ENCODE measurements around the gene WDR45. TPM values are rescaled to one million over a fixed set of nuclear protein-coding genes. Genes with fewer than 3 reads are reported as not detected.

The WDR45 gene
- total RNA-seq, 1 experiment from 2014 or later: 31.5 TPM

GRCh38 chrX:49101629-49101984 lies 21.9 kb upstream of the WDR45 start:
- TF ChIP-seq, protein P1, sequence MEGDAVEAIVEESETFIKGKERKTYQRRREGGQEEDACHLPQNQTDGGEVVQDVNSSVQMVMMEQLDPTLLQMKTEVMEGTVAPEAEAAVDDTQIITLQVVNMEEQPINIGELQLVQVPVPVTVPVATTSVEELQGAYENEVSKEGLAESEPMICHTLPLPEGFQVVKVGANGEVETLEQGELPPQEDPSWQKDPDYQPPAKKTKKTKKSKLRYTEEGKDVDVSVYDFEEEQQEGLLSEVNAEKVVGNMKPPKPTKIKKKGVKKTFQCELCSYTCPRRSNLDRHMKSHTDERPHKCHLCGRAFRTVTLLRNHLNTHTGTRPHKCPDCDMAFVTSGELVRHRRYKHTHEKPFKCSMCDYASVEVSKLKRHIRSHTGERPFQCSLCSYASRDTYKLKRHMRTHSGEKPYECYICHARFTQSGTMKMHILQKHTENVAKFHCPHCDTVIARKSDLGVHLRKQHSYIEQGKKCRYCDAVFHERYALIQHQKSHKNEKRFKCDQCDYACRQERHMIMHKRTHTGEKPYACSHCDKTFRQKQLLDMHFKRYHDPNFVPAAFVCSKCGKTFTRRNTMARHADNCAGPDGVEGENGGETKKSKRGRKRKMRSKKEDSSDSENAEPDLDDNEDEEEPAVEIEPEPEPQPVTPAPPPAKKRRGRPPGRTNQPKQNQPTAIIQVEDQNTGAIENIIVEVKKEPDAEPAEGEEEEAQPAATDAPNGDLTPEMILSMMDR (conservative IDR thresholded peaks at IDR 0.05): peak; percentile 29; the same call in 1 of the 3 replicates
- Histone ChIP-seq H3K4me2 (ENCODE audit: insufficient read depth, insufficient read length, low read length) (no peak overlapping the region), H3K56ac (ENCODE audit: insufficient read length, low read depth, low read length) (no peak overlapping the region), H2BK15ac (ENCODE audit: low read depth, low read length) (no peak overlapping the region), H3K4me1 (ENCODE audit: insufficient read depth, low read length) (no peaks in the 10 kb centered on the region), H2BK120ac (ENCODE audit: low read depth, low read length, poor library complexity, severe bottlenecking) (no peak overlapping the region), H4K8ac (replicated peaks; ENCODE audit: insufficient read length, low read depth, low read length) (no peak overlapping the region), H2AFZ (ENCODE audit: low read length) (no peak overlapping the region), H2BK5ac (ENCODE audit: insufficient read length, low read length) (no peak overlapping the region), H3K23me2 (ENCODE audit: insufficient read length, low read depth, low read length, poor library complexity, severe bottlenecking) (no peaks in the 10 kb centered on the region), H2AK5ac (ENCODE audit: insufficient read length, low read length) (no peak overlapping the region), H3K9ac (ENCODE audit: extremely low read depth, insufficient read length, low read length) (no peak overlapping the region), H3K27me3 (ENCODE audit: insufficient read depth, low read length) (no peaks in the 10 kb centered on the region), H3K79me1 (ENCODE audit: insufficient read depth, low read depth, low read length, poor library complexity, severe bottlenecking) (no peaks in the 10 kb centered on the region), H3K9me3 (ENCODE audit: control insufficient read depth, low read depth, low read length) (no peaks in the 10 kb centered on the region), H2BK20ac (ENCODE audit: low read depth, low read length, poor library complexity, severe bottlenecking) (no peak overlapping the region), H3K23ac (ENCODE audit: insufficient read length, low read depth, low read length) (no peak overlapping the region), H2BK12ac (ENCODE audit: insufficient read length, low read depth, low read length) (no peak overlapping the region), H3K14ac (ENCODE audit: insufficient read depth, low read length) (no peak overlapping the region; the same call in 1 of the 2 replicates), H4K20me1 (ENCODE audit: control insufficient read depth, insufficient read depth, insufficient read length) (no peaks in the 10 kb centered on the region), H4K91ac (ENCODE audit: insufficient read length, low read depth, low read length) (no peak overlapping the region), H3K79me2 (ENCODE audit: insufficient read depth, low read length) (no peaks in the 10 kb centered on the region), H3K27ac (ENCODE audit: insufficient read length, low read depth, low read length) (no peak overlapping the region), H4K5ac (ENCODE audit: insufficient read length, low read depth, low read length) (no peak overlapping the region), H3T11ph (ENCODE audit: low read length) (no peak overlapping the region), H3K18ac (ENCODE audit: insufficient read length, low read depth, low read length) (no peak overlapping the region), H3K4ac (ENCODE audit: low read depth, low read length) (no peak overlapping the region)
- peaks cover 2 to 7% (median 4%) of the 10 kb centered on the region in 3 experiments; a peak in 5 of 7 replicates for H3K36me3 Mint-ChIP-seq (ENCODE audit: insufficient read depth in 1 of 3, low read depth in 3 of 3)
- WGBS (ENCODE audit: extremely low coverage, insufficient read length, low lambda C conversion rate): no CpG with 5 or more reads among the region's 9 CpGs
- no peak overlapping the region for H3K27ac Mint-ChIP-seq
- H3K9me3 Mint-ChIP-seq: peaks cover 44 to 57% of the 10 kb centered on the region in 2 experiments
- peaks cover 3 to 4% of the 10 kb centered on the region in 2 experiments; a peak in 2 of 4 replicates for H3K4me1 Mint-ChIP-seq
- H3K4me3 Mint-ChIP-seq: peak overlapping the region; percentile 85 to 89
- no peaks in the 10 kb centered on the region; the same call in 1 of the 2 replicates for H3K27me3 Mint-ChIP-seq (ENCODE audit: low read depth)
- DNase-seq: peak; percentile 50

Measured in H9 (cell line).